Glutamatergic neuron (in vitro differentiated cells): ENCODE data around the gene C16orf92. TPM values are rescaled to one million over a fixed set of nuclear protein-coding genes. Genes with fewer than 3 reads are reported as not detected.

ENCODE experiments used
- DNase-seq: peaks from one replicate; pipeline ENCODE4 v3.0.0; 2022
- H3K27ac Mint-ChIP-seq: one replicate; pipeline ENCODE4 v1.8.0; 2020; ENCODE audit warnings: mild to moderate bottlenecking, mixed read lengths, inconsistent platforms; ENCODE audit not compliant: unreplicated experiment
- H3K27me3 Mint-ChIP-seq: one replicate; pipeline ENCODE4 v1.8.0; 2020; ENCODE audit warnings: mild to moderate bottlenecking, moderate library complexity, mixed read lengths, inconsistent platforms; ENCODE audit not compliant: unreplicated experiment
- H3K36me3 Mint-ChIP-seq: one replicate; pipeline ENCODE4 v1.8.0; 2020; ENCODE audit warnings: mild to moderate bottlenecking, mixed read lengths, inconsistent platforms; ENCODE audit not compliant: unreplicated experiment
- H3K4me1 Mint-ChIP-seq: one replicate; pipeline ENCODE4 v1.8.0; 2020; ENCODE audit warnings: mild to moderate bottlenecking, low read depth, mixed read lengths, inconsistent platforms; ENCODE audit not compliant: unreplicated experiment
- H3K4me3 Mint-ChIP-seq: one replicate; pipeline ENCODE4 v1.8.0; 2020; ENCODE audit warnings: mild to moderate bottlenecking, mixed read lengths, inconsistent platforms; ENCODE audit not compliant: unreplicated experiment
- H3K9me3 Mint-ChIP-seq: one replicate; pipeline ENCODE4 v1.8.0; 2020; ENCODE audit warnings: mild to moderate bottlenecking, moderate library complexity, mixed read lengths, inconsistent platforms; ENCODE audit not compliant: unreplicated experiment
- CTCF ChIP-seq: fragments of 200-600 bp; sonication (generic); IDR thresholded peaks from one replicate; pipeline ENCODE4 v1.5.0; 2021; ENCODE audit not compliant: partially characterized antibody, unreplicated experiment
- total RNA-seq: library from RNA; stranded (reverse); fragmentation: NEBNext Ultra II Directional; extraction: Animal tissue kit (Norgen Biotek cat#: 25700); gene quantifications from one replicate; pipeline ENCODE4 v1.2.1, GENCODE V29; 2021; ENCODE audit not compliant: unreplicated experiment

Gene C16orf92
- total RNA-seq, 1 donor from 2014 or later = not detected

GRCh38 chr16:30002614-30003346 is 20.2 kb upstream of the C16orf92 start:
- H3K9me3 Mint-ChIP-seq = peaks cover 7% of the 10 kb centered on the region
- H3K4me1 Mint-ChIP-seq = peaks cover 20% of the 10 kb centered on the region
- no peak for TF ChIP-seq CTCF
- no peak overlapping the region for H3K4me3 Mint-ChIP-seq
- H3K27ac Mint-ChIP-seq = peak overlapping the region; percentile 48
- DNase-seq = no peak
- peaks cover 9% of the 10 kb centered on the region for H3K27me3 Mint-ChIP-seq
- H3K36me3 Mint-ChIP-seq = no peaks in the 10 kb centered on the region

- no peak for TF ChIP-seq CTCF
- Mint-ChIP-seq H3K27me3 (peaks cover 13% of the 10 kb centered on the region), H3K36me3 (no peaks in the 10 kb centered on the region), H3K9me3 (peaks cover 9% of the 10 kb centered on the region), H3K4me1 (peaks cover 20% of the 10 kb centered on the region), H3K27ac (no peak overlapping the region), H3K4me3 (no peak overlapping the region)
- DNase-seq = no peak
These were observed 19.2 kb upstream of the C16orf92 start for GRCh38 chr16:30003670-30004423.

GRCh38 chr16:30004424-30004776 is 18.6 kb upstream of the C16orf92 start:
- no peaks in the 10 kb centered on the region for H3K36me3 Mint-ChIP-seq
- H3K4me1 Mint-ChIP-seq = peaks cover 20% of the 10 kb centered on the region
- H3K9me3 Mint-ChIP-seq = peaks cover 9% of the 10 kb centered on the region
- DNase-seq = no peak
- no peak overlapping the region for H3K27ac Mint-ChIP-seq
- TF ChIP-seq CTCF = no peak
- peaks cover 15% of the 10 kb centered on the region for H3K27me3 Mint-ChIP-seq
- H3K4me3 Mint-ChIP-seq = no peak overlapping the region

- Mint-ChIP-seq H3K27me3 (peaks cover 13% of the 10 kb centered on the region), H3K9me3 (peaks cover 9% of the 10 kb centered on the region), H3K36me3 (no peaks in the 10 kb centered on the region), H3K27ac (no peak overlapping the region), H3K4me1 (peaks cover 16% of the 10 kb centered on the region), H3K4me3 (no peak overlapping the region)
- DNase-seq = no peak
- no peak for TF ChIP-seq CTCF
These were observed 18.2 kb upstream of the C16orf92 start for GRCh38 chr16:30004811-30005242.
